ENCODE measurements around the gene LRBA. TPM values are rescaled to one million over a fixed set of nuclear protein-coding genes. Genes with fewer than 3 reads are reported as not detected.

The LRBA gene
- total RNA-seq, 1 donor from 2014 or later: 46.2 TPM

- DNase-seq: no peak
- Histone ChIP-seq H3K4me3 (no peak overlapping the region), H3K4me1 (no peaks in the 10 kb centered on the region), H3K36me3 (no peaks in the 10 kb centered on the region), H3K9me3 (no peaks in the 10 kb centered on the region), H3K27ac (no peak overlapping the region), H3K27me3 (ENCODE audit: low read depth) (no peaks in the 10 kb centered on the region)
- ATAC-seq: no peak
- intact Hi-C loops (cut with DNase I): no loop called here
- TF ChIP-seq CTCF (IDR thresholded peaks at IDR 0.05): no peak
These were observed 24.8 kb downstream of the LRBA start for GRCh38 chr4:150990250-150990649.

- no peak for TF ChIP-seq CTCF (IDR thresholded peaks at IDR 0.05)
- Histone ChIP-seq H3K4me1 (no peaks in the 10 kb centered on the region), H3K27ac (no peak overlapping the region), H3K9me3 (no peaks in the 10 kb centered on the region), H3K36me3 (no peaks in the 10 kb centered on the region), H3K27me3 (ENCODE audit: low read depth) (no peaks in the 10 kb centered on the region), H3K4me3 (no peak overlapping the region)
- DNase-seq (no peak), ATAC-seq (no peak)
- intact Hi-C loops (cut with DNase I): no loop called here
These were observed 26.8 kb downstream of the LRBA start for GRCh38 chr4:150988238-150988637.

GRCh38 chr4:150987204-150987603 is 27.9 kb downstream of the LRBA start:
- no peaks in the 10 kb centered on the region for H3K9me3 ChIP-seq
- H3K36me3 ChIP-seq: no peaks in the 10 kb centered on the region
- H3K4me3 ChIP-seq: no peak overlapping the region
- H3K27me3 ChIP-seq (ENCODE audit: low read depth): no peaks in the 10 kb centered on the region
- no peak for DNase-seq
- H3K27ac ChIP-seq: no peak overlapping the region
- ATAC-seq: no peak
- H3K4me1 ChIP-seq: no peaks in the 10 kb centered on the region
- TF ChIP-seq CTCF (IDR thresholded peaks at IDR 0.05): no peak
- intact Hi-C loops (cut with DNase I): no loop called here

- TF ChIP-seq CTCF (IDR thresholded peaks at IDR 0.05): no peak
- no peak for ATAC-seq
- no peaks in the 10 kb centered on the region for H3K27me3 ChIP-seq (ENCODE audit: low read depth)
- DNase-seq: no peak
- intact Hi-C loops (cut with DNase I): no loop called here
- H3K4me3 ChIP-seq: no peak overlapping the region
- no peaks in the 10 kb centered on the region for H3K9me3 ChIP-seq
- no peaks in the 10 kb centered on the region for H3K4me1 ChIP-seq
- no peak overlapping the region for H3K27ac ChIP-seq
- no peaks in the 10 kb centered on the region for H3K36me3 ChIP-seq
These were observed 29.0 kb downstream of the LRBA start for GRCh38 chr4:150986085-150986484.

- Histone ChIP-seq H3K4me3 (no peak overlapping the region), H3K4me1 (no peaks in the 10 kb centered on the region), H3K9me3 (no peaks in the 10 kb centered on the region), H3K27ac (no peak overlapping the region), H3K36me3 (no peaks in the 10 kb centered on the region), H3K27me3 (ENCODE audit: low read depth) (no peaks in the 10 kb centered on the region)
- intact Hi-C loops (cut with DNase I): no loop called here
- no peak for TF ChIP-seq CTCF (IDR thresholded peaks at IDR 0.05)
- no peak for DNase-seq
- ATAC-seq: no peak
These were observed 31.2 kb downstream of the LRBA start for GRCh38 chr4:150983851-150984250.

Measured in lower lobe of right lung (tissue), 2 donors.